ENCODE data around the gene SECISBP2. TPM values are rescaled to one million over a fixed set of nuclear protein-coding genes. Genes with fewer than 3 reads are reported as not detected.

SECISBP2 gene
- total and polyA plus RNA-seq, 7 donors = 26.2 to 80.8 (median 40.2) TPM

DNA sequence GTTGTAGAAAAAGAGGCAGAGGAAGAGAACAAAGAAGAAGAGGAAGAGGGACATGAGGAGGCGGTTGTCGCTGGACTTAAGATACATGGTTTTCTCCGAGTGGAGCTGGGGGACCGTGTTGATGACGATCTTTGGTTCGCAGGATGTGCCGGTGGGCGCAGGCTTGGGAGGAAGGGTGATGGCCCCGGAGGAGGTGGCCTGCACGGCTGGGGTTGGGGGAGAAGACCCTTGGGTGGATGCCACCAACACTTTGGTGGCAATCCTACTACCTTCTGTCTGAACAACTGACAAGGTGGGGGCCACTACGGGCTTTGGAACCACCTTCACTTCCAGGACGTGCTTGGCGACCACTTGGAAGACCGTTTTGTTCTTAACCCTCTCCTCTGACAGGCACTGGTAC is 60.7 kb downstream of the SECISBP2 start:
- Histone ChIP-seq H3K9me3 (no peaks in the 10 kb centered on the region), H3K4me1 (no peaks in the 10 kb centered on the region), H3K27ac (no peak overlapping the region), H3K4me3 (no peak overlapping the region), H3K27me3 (ENCODE audit: insufficient read depth in 3 of 3, low read length in 2 of 3) (no peaks in the 10 kb centered on the region), H3K36me3 (ENCODE audit: insufficient read depth in 1 of 2, low read depth in 1 of 2) (peaks cover 0 to 78% of the 10 kb centered on the region in 2 donors)
- intact Hi-C loops (cut with DNase I) = no loop called here
- 94 to 96% (median 95%) methylated on average over 14 of the region's 14 CpGs for WGBS, 3 donors
- TF ChIP-seq, protein P1, sequence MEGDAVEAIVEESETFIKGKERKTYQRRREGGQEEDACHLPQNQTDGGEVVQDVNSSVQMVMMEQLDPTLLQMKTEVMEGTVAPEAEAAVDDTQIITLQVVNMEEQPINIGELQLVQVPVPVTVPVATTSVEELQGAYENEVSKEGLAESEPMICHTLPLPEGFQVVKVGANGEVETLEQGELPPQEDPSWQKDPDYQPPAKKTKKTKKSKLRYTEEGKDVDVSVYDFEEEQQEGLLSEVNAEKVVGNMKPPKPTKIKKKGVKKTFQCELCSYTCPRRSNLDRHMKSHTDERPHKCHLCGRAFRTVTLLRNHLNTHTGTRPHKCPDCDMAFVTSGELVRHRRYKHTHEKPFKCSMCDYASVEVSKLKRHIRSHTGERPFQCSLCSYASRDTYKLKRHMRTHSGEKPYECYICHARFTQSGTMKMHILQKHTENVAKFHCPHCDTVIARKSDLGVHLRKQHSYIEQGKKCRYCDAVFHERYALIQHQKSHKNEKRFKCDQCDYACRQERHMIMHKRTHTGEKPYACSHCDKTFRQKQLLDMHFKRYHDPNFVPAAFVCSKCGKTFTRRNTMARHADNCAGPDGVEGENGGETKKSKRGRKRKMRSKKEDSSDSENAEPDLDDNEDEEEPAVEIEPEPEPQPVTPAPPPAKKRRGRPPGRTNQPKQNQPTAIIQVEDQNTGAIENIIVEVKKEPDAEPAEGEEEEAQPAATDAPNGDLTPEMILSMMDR (IDR thresholded peaks at IDR 0.05) = no peak
- DNase-seq (no peak), ATAC-seq (no peak)

DNA sequence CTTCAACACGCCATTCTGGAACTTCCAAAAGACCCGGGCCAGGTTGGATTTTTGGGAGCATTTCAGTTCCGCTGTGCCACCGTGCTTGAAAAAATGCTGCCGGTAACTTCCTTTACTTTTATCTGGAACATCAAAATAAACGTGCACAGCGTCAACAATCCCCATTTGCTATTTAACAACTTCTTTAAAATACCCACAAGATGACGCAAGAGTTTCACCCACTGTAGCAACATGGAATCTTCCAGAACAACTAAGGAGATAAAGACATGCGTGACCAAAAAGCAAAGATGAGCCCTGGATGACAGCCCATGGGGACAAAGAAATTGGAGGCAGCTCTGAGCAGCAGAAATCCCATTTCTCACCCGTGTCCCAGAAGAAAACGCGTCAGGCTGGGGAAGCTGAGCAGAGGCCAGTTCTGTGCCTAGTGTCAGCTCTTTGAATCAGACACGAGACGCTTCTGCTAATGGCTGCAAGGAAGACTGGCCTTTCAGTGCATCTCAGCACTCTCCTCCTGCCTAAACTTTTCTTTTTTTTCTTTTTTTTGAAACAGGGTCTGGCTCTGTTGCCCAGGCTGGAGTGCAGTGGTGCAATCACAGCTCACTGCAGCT is 61.3 kb downstream of the SECISBP2 start:
- no peaks in the 10 kb centered on the region for H3K27me3 ChIP-seq (ENCODE audit: insufficient read depth in 3 of 3, low read length in 2 of 3)
- no peaks in the 10 kb centered on the region for H3K4me1 ChIP-seq
- ATAC-seq (no peak), DNase-seq (no peak)
- WGBS, 3 donors = 88 to 92% (median 88%) methylated on average over 14 of the region's 14 CpGs
- no peaks in the 10 kb centered on the region for H3K9me3 ChIP-seq
- H3K4me3 ChIP-seq = no peak overlapping the region
- H3K36me3 ChIP-seq (ENCODE audit: insufficient read depth in 1 of 2, low read depth in 1 of 2) = peaks cover 0 to 83% of the 10 kb centered on the region in 2 donors
- no peak overlapping the region for H3K27ac ChIP-seq
- intact Hi-C loops (cut with DNase I) = loop anchor here in 1 of 2 donors (10.0 kb wide), 1 partner anchor 165 kb away; no protein-coding TSS in a partner anchor
- TF ChIP-seq, protein P1 (IDR thresholded peaks at IDR 0.05) = no peak

DNA sequence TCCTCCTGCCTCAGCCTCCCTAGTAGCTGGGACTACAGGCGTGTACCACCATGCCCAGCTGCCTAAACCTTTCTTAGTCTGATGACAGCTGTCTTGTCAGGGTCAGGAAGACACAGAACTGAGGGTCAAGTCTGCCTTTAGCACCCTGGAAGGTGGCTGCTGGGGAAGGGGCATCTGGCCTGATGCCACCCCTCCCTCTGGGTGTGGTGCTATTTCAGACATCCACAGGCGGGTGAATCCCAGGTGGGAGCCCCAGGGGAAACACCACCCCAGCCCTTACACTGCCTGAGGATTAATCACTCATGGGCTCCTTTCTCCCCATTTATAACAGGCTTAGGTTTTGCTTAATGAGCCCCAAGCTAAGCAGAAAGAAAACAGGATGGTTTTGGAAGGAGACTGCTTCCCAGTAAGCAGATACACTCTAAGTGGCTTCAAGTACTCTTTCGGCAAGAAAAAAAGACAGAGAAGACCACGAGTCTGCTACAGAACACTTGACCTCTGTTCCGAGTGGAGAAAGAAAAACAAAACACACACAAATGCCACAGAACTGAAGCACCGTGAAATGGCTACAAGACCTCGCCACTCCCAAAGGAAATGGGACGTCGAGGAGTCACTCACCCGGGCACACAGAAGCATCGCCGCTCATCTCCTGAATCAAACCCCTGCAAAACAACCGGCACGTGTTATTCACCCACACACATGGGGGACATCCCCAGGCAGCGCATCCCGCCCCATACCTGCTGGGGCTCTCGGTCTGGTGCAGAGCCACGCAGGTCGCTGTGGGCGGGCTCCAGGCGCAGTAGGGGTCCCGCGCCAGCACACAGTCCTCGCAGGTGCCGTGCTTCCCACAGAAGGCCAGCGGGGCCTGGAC is 62.4 kb downstream of the SECISBP2 start:
- H3K27ac ChIP-seq = no peak overlapping the region
- ATAC-seq = no peak
- H3K9me3 ChIP-seq = no peaks in the 10 kb centered on the region
- TF ChIP-seq, protein P1 (IDR thresholded peaks at IDR 0.05) = no peak
- H3K27me3 ChIP-seq (ENCODE audit: insufficient read depth in 3 of 3, low read length in 2 of 3) = no peaks in the 10 kb centered on the region
- no peaks in the 10 kb centered on the region for H3K4me1 ChIP-seq
- peaks cover 0 to 94% of the 10 kb centered on the region in 2 donors for H3K36me3 ChIP-seq (ENCODE audit: insufficient read depth in 1 of 2, low read depth in 1 of 2)
- 89 to 94% (median 91%) methylated on average over 26 of the region's 26 CpGs for WGBS, 3 donors
- H3K4me3 ChIP-seq = no peak overlapping the region
- DNase-seq = peak in 1 of 2 donors; percentile 49
- intact Hi-C loops (cut with DNase I) = loop anchor here in 1 of 2 donors (1.0 to 10.0 kb wide), 2 partner anchors 20 to 164 kb away; no protein-coding TSS in a partner anchor

DNA sequence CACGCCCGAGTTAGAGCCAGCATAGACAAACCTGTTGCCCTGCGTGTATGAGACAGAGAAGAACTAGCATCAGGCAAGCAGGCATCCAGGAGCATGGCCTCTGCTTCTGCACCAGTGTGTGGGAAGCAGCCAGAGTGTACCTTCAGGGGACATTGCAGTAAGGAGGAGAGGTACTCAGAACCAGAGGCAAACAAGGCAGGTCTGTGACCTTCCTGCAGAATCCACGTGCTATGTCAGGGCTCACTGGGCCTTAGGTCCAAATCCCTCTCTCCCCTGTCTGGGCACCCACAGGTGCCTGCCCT is 63.0 kb downstream of the SECISBP2 start:
- no peaks in the 10 kb centered on the region for H3K9me3 ChIP-seq
- 94 to 96% (median 95%) methylated on average over 4 of the region's 4 CpGs for WGBS, 3 donors
- DNase-seq (no peak), ATAC-seq (no peak)
- H3K4me1 ChIP-seq = peaks cover 3% of the 10 kb centered on the region
- H3K4me3 ChIP-seq = no peak overlapping the region
- TF ChIP-seq, protein P1 (IDR thresholded peaks at IDR 0.05) = no peak
- H3K27me3 ChIP-seq (ENCODE audit: insufficient read depth in 3 of 3, low read length in 2 of 3) = no peaks in the 10 kb centered on the region
- H3K36me3 ChIP-seq (ENCODE audit: insufficient read depth in 1 of 2, low read depth in 1 of 2) = peaks cover 0 to 96% of the 10 kb centered on the region in 2 donors
- intact Hi-C loops (cut with DNase I) = loop anchor here in 1 of 2 donors (1.0 to 10.0 kb wide), 2 partner anchors 19 to 164 kb away; no protein-coding TSS in a partner anchor
- H3K27ac ChIP-seq = no peak overlapping the region
